ENCODE measurements around the gene DSCAML1. TPM values are rescaled to one million over a fixed set of nuclear protein-coding genes. Genes with fewer than 3 reads are reported as not detected.

DSCAML1 gene
- total RNA-seq, 1 experiment from 2014 or later: 0.15 TPM

- H2BK15ac ChIP-seq (ENCODE audit: low read depth, low read length): no peak overlapping the region
- no peak for DNase-seq
- no peaks in the 10 kb centered on the region; the same call in 1 of the 2 replicates for H3K4me1 ChIP-seq (ENCODE audit: insufficient read depth, low read length)
- no peak overlapping the region for H2AFZ ChIP-seq (ENCODE audit: low read length)
- H2BK12ac ChIP-seq (ENCODE audit: insufficient read length, low read depth, low read length): no peak overlapping the region
- H3K79me1 ChIP-seq (ENCODE audit: insufficient read depth, low read depth, low read length, poor library complexity, severe bottlenecking): no peaks in the 10 kb centered on the region
- H3K27ac ChIP-seq (ENCODE audit: insufficient read length, low read depth, low read length): no peak overlapping the region
- no peaks in the 10 kb centered on the region; a peak in 1 of 5 replicates for H3K9me3 Mint-ChIP-seq
- no peak overlapping the region for H3K9ac ChIP-seq (ENCODE audit: extremely low read depth, insufficient read length, low read length)
- H4K5ac ChIP-seq (ENCODE audit: insufficient read length, low read depth, low read length): no peak overlapping the region
- H3K23ac ChIP-seq (ENCODE audit: insufficient read length, low read depth, low read length): no peak overlapping the region
- peaks cover 7 to 24% of the 10 kb centered on the region in 2 experiments for H3K4me1 Mint-ChIP-seq
- H3K79me2 ChIP-seq (ENCODE audit: insufficient read depth, low read length): no peaks in the 10 kb centered on the region
- H3K18ac ChIP-seq (ENCODE audit: insufficient read length, low read depth, low read length): no peak overlapping the region
- H3T11ph ChIP-seq (ENCODE audit: low read length): no peak overlapping the region
- H2BK120ac ChIP-seq (ENCODE audit: low read depth, low read length, poor library complexity, severe bottlenecking): no peak overlapping the region
- H3K4ac ChIP-seq (ENCODE audit: low read depth, low read length): no peak overlapping the region
- H3K36me3 Mint-ChIP-seq (ENCODE audit: insufficient read depth in 1 of 3, low read depth in 3 of 3): no peaks in the 10 kb centered on the region
- H4K8ac ChIP-seq (replicated peaks; ENCODE audit: insufficient read length, low read depth, low read length): no peak overlapping the region
- peaks cover 3% of the 10 kb centered on the region for H3K27me3 Mint-ChIP-seq (ENCODE audit: low read depth)
- H2BK5ac ChIP-seq (ENCODE audit: insufficient read length, low read length): no peak overlapping the region
- H3K9me3 ChIP-seq (ENCODE audit: control insufficient read depth, low read depth, low read length): no peaks in the 10 kb centered on the region
- H3K4me2 ChIP-seq (ENCODE audit: insufficient read depth, insufficient read length, low read length): no peak overlapping the region
- no peaks in the 10 kb centered on the region for H4K20me1 ChIP-seq (ENCODE audit: control insufficient read depth, insufficient read depth, insufficient read length)
- no peak overlapping the region for H2BK20ac ChIP-seq (ENCODE audit: low read depth, low read length, poor library complexity, severe bottlenecking)
- H3K56ac ChIP-seq (ENCODE audit: insufficient read length, low read depth, low read length): no peak overlapping the region
- no peak for TF ChIP-seq CTCF (conservative IDR thresholded peaks at IDR 0.05)
- no peaks in the 10 kb centered on the region for H3K27me3 ChIP-seq (ENCODE audit: insufficient read depth, low read length)
- no CpG with 5 or more reads among the region's 3 CpGs for WGBS (ENCODE audit: extremely low coverage, insufficient read length, low lambda C conversion rate)
- no peak overlapping the region for H2AK5ac ChIP-seq (ENCODE audit: insufficient read length, low read length)
- no peaks in the 10 kb centered on the region for H3K23me2 ChIP-seq (ENCODE audit: insufficient read length, low read depth, low read length, poor library complexity, severe bottlenecking)
- H3K27ac Mint-ChIP-seq: peak overlapping the region in 1 of 3 experiments; percentile 12; a peak in 1 of 7 replicates
- no peak overlapping the region for H3K14ac ChIP-seq (ENCODE audit: insufficient read depth, low read length)
- no peak overlapping the region for H3K4me3 Mint-ChIP-seq
- H4K91ac ChIP-seq (ENCODE audit: insufficient read length, low read depth, low read length): no peak overlapping the region
Observed at GRCh38 chr11:117520201-117520600, 276.8 kb downstream of the DSCAML1 start.

Measured in H9 (cell line).